ENCODE measurements around the gene TMBIM6. TPM values are rescaled to one million over a fixed set of nuclear protein-coding genes. Genes with fewer than 3 reads are reported as not detected.

TMBIM6 gene
- total and polyA plus RNA-seq, 8 donors = 79.6 to 606 (median 221) TPM

- Histone ChIP-seq H3K27me3 (no peaks in the 10 kb centered on the region), H3K27ac (no peak overlapping the region), H3K4me1 (no peaks in the 10 kb centered on the region), H3K36me3 (peaks cover 3 to 68% (median 55%) of the 10 kb centered on the region in 4 donors), H3K9me3 (no peaks in the 10 kb centered on the region), H3K4me3 (no peak overlapping the region)
- WGBS, 5 donors = 92 to 98% (median 92%) methylated on average over 12 to 23 of the region's 23 CpGs
- TF ChIP-seq POLR2A (IDR thresholded peaks at IDR 0.05) (no peak), POLR2AphosphoS5 (IDR thresholded peaks at IDR 0.05) (no peak), EP300 (IDR thresholded peaks at IDR 0.05) (no peak), CTCF (IDR thresholded peaks at IDR 0.05) (no peak)
- DNase-seq = no peak
- intact Hi-C loops (cut with DNase I; ENCODE audit: low total_unique reads) = no loop called here
These were observed 50.3 kb downstream of the TMBIM6 start for GRCh38 chr12:49791700-49792099.

GRCh38 chr12:49792181-49792970, 51.0 kb downstream of the TMBIM6 start:
- peaks cover 9 to 74% (median 61%) of the 10 kb centered on the region in 4 donors for H3K36me3 ChIP-seq
- TF ChIP-seq POLR2AphosphoS5 (IDR thresholded peaks at IDR 0.05) (no peak), CTCF (IDR thresholded peaks at IDR 0.05) (no peak), POLR2A (IDR thresholded peaks at IDR 0.05) (no peak), EP300 (IDR thresholded peaks at IDR 0.05) (no peak)
- intact Hi-C loops (cut with DNase I; ENCODE audit: low total_unique reads) = no loop called here
- H3K4me1 ChIP-seq = no peaks in the 10 kb centered on the region
- H3K27me3 ChIP-seq = no peaks in the 10 kb centered on the region
- WGBS, 5 donors = 86 to 94% (median 90%) methylated on average over 16 to 20 of the region's 20 CpGs
- H3K9me3 ChIP-seq = no peaks in the 10 kb centered on the region
- DNase-seq = no peak
- no peak overlapping the region for H3K4me3 ChIP-seq
- H3K27ac ChIP-seq = no peak overlapping the region

- intact Hi-C loops (cut with DNase I; ENCODE audit: low total_unique reads) = no loop called here
- no peak for DNase-seq
- Histone ChIP-seq H3K9me3 (no peaks in the 10 kb centered on the region), H3K36me3 (peaks cover 16 to 81% (median 68%) of the 10 kb centered on the region in 4 donors), H3K4me1 (no peaks in the 10 kb centered on the region), H3K27ac (no peak overlapping the region), H3K27me3 (no peaks in the 10 kb centered on the region), H3K4me3 (no peak overlapping the region)
- TF ChIP-seq CTCF (IDR thresholded peaks at IDR 0.05) = no peak
- TF ChIP-seq POLR2A (IDR thresholded peaks at IDR 0.05) = no peak
- TF ChIP-seq POLR2AphosphoS5 (IDR thresholded peaks at IDR 0.05) = no peak
- TF ChIP-seq EP300 (IDR thresholded peaks at IDR 0.05) = no peak
- WGBS, 5 donors = 84 to 94% (median 88%) methylated on average over 6 to 11 of the region's 11 CpGs
These were observed 51.7 kb downstream of the TMBIM6 start for GRCh38 chr12:49792976-49793580.

GRCh38 chr12:49793620-49794019, 52.3 kb downstream of the TMBIM6 start:
- TF ChIP-seq POLR2A (IDR thresholded peaks at IDR 0.05) = no peak
- TF ChIP-seq CTCF (IDR thresholded peaks at IDR 0.05) = no peak
- TF ChIP-seq POLR2AphosphoS5 (IDR thresholded peaks at IDR 0.05) = no peak
- no peaks in the 10 kb centered on the region for H3K9me3 ChIP-seq
- intact Hi-C loops (cut with DNase I; ENCODE audit: low total_unique reads) = no loop called here
- no peaks in the 10 kb centered on the region for H3K27me3 ChIP-seq
- no peak for DNase-seq
- 91 to 97% (median 95%) methylated on average over 6 to 9 of the region's 9 CpGs for WGBS, 5 donors
- H3K27ac ChIP-seq = no peak overlapping the region
- peaks cover 20 to 87% (median 74%) of the 10 kb centered on the region in 4 donors for H3K36me3 ChIP-seq
- H3K4me1 ChIP-seq = no peaks in the 10 kb centered on the region
- H3K4me3 ChIP-seq = no peak overlapping the region

All from stomach (tissue), 9 donors.